Nasal cavity respiratory epithelium epithelial cell of viscerocranial mucosa (primary cell): ENCODE results near the gene ST6GALNAC4. TPM values are rescaled to one million over a fixed set of nuclear protein-coding genes. Genes with fewer than 3 reads are reported as not detected.

Source experiments
- total RNA-seq: library from RNA; depleted of rRNA; stranded (reverse); fragments of >200 nt; gene quantifications from 2 replicates; pipeline ENCODE4 v1.2.3, GENCODE V29; 2014

ST6GALNAC4 gene, protein sequence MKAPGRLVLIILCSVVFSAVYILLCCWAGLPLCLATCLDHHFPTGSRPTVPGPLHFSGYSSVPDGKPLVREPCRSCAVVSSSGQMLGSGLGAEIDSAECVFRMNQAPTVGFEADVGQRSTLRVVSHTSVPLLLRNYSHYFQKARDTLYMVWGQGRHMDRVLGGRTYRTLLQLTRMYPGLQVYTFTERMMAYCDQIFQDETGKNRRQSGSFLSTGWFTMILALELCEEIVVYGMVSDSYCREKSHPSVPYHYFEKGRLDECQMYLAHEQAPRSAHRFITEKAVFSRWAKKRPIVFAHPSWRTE
- 25.3 and 42.9 TPM in 2 replicates for total RNA-seq

DNA sequence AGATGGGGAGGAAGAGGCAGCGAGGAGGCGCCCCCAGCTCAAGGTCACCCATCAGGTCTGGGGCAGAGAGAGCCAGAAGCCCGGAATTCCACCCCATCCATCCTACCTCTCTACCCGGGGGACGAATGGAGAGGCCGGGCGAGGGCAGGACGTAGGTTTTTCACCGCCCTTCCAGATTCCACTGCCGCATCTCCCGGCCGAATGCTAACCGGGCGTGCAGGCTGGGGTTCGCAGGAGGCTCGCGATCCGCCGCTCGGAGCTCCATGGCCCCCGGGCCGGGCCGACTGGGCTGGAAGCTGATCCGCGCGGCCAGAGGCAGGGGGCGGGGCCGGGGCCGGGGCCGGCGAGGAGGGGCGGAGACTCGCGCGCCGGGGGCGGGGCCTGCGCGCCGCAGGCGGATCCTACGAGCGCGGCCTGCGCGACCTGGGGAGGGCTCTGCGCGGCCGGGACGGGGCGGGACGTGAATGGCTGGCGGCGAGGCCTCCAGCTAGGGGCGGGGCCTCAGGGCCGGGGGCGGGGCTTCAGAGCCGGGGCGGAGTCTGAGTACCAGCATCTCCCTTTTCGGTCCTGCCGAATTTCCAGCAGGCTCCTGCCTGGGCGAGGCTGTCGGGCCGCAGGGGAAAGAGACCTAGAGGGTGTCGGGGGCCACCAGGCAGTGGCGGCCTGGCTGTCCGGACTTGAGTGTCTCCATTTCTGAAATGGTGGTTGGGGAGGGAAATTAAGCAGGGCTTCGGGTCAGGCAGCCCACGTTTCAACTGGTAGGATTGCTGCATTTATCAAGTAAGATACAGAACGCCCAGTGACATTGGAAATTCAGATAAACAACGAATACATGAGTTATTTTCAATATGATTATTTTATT is at the start of gene ST6GALNAC4:
Gene ST6GALNAC4, minus strand, starts transcription at position 322 of the 862 bp plus-strand sequence. CDS start 622 bp downstream, outside the sequence.

DNA sequence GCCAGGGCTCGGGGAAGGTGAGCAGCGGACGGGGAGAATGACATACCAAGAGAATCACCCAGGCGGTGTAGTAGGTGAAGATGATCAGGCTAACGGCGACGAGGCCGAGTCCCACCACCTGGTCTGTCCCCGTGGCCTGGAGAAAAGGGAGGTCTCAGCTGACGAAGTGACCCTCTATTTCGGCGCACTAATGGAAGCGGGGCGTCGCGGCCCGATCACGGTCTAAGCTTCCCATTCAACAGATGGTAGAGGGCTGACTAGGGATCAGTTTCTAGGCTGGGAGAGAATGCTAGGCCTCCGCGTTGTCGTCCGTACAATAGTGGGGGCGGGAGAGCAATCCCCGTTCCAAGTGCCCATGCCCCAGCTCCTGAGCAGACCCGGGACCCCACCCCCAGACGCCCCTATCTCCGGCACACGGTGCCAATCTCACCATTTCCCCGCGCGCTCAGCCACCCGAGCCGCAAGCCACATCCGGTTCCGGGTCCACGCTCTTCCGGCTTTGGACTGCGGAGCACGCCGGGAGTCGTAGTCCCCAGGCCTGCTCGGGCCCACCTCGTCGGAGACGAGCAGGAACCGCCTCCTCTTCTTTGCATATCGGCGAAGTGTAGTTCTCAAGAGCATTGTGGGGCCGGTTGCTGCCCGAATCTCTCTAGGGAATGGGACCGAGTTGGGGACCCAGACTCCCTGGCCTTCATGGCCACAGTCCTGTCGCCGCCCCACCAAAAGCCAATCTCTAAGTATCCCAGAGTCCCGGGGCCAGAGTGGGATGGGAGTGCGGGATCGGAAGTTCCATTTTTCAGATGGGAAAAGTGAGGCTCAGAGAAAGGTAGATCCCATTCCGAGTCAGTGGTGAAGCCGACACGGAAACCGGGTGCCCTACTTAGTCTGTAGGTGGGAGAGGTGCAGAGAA is 20.8 kb upstream of the ST6GALNAC4 start, which contains the start of gene DPM2:
Gene DPM2, minus strand, starts transcription at position 467 of the 910 bp plus-strand sequence. Its CDS starts 34 bp downstream, at position 433.

DNA sequence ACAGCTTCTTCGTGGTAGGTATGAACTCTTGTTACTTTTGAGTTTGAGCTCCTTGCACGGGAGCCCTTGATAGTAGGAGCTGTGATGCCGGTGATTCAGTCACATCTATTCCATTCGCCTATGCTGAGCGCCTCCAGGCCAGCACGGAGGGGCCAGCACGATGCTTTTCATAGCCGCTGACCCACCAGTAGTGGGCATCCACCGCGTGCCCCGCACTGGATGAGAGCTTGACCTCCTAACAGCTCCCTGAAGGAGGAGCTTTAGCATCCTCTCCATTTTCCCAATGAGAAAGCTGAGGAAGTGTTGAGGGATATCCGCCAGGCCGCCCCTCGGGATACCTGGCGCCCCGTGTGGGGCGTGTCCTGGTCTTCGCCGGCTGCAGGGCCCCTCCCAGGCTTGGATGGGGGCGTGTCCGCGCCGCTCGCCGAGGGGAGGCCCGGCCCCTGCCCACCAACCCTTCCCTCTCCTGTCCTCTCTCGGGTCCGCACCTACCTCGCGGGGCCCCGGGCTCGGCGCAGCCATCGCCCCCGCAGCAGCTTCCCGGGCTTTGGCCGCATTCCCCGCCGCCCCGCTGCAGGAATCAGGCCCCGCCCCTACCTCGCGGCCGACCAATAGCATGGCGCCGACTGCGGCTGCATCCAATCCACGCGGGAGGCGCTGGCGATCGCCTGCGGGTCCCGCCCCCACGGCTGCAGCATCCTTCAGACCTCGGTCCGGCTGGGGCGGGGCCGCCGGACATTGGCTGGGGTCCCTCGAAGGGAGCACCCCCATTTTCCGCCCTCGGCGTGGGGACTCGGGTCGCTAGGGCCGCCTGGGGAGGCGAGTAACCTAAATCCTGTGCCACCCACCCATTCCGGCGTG is 13.6 kb upstream of the ST6GALNAC4 start, which contains the start of gene PIP5KL1:
Gene PIP5KL1, minus strand, starts transcription at position 547 of the 861 bp plus-strand sequence. Its CDS starts 25 bp downstream, at position 522.

DNA sequence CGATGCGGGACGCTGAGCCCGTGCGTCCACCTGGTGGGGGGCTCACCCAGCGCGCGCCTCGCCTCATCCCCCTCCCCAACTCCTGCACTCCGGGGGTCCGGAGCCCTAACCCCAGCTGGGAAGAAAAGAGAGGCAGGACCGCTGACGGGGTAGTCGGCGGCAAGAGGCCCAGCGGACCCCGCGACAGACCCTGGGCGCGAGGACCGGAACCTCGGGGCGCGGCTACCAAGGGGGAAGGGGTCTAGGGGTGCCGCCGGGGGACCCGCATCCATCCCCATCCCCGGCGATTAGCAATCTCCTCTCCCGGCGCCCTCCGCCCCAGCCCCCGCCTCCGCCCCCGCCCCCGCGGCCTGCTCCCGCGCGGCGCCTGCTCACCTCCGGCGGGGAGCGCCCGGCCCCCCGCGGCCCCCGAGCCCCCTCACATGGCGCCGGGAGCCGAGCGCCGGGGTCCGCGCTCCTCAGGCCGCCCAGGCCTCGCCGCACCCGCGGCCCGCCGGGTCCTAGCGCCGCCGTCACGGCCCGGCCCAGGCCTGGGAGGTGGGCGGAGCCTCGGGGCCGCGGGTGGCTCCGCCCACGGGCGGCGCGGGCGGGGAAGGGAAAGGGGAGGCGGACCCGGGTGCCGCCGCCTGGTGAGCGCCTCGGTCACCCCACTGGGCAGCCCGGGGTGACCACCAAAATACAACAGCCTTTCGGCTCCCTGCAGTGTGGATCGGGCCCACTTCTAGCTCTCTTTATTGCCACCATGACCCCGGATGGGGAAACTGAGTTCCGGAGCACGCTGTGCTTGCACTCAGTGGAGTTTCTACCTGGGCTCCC is 17.5 kb downstream of the ST6GALNAC4 start, which contains the start of gene ST6GALNAC6:
Gene ST6GALNAC6, minus strand, starts transcription at position 476 of the 816 bp plus-strand sequence. CDS start 1,622 bp downstream, outside the sequence.

DNA sequence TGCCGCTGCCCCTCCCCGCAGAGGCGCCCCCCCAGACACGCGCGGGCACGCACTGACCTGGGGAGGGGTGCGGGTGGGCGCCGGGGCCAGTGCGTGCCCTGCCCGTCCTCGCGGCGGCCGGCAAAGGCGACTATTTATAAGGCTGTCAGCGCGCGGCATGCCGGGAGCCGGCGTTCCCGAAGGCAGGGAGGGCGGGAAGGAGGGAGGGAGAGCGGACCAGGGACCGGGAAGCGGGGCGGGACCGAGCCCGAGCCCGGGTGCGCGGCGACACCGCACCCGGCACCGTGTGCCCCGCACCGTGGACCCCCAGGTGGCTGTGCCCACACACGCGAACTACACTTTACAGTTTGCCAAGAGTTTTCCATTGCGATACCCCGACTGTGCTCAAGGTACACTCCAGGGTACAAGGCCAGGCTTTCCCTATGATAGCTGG is 39.3 kb downstream of the ST6GALNAC4 start, which contains the start of gene AK1:
Gene AK1, minus strand, starts transcription at position 110 of the 433 bp plus-strand sequence. CDS start 3,058 bp downstream, outside the sequence.

Other genes starting within 250 kb of the ST6GALNAC4 start
- gene CFAP157, start 210.1 kb downstream of the ST6GALNAC4 start, total RNA-seq: 0.07 TPM in 1 of 2 replicates, not detected in the other
- 16.0 and 24.9 TPM in 2 replicates for gene PTRH1, start 201.4 kb downstream of the ST6GALNAC4 start, total RNA-seq
- not detected in 2 replicates for gene TTC16, start 201.0 kb downstream of the ST6GALNAC4 start, total RNA-seq
- gene TOR2A, start 181.7 kb downstream of the ST6GALNAC4 start, total RNA-seq: 2.7 and 7.3 TPM in 2 replicates
- under 0.01 and 0.07 TPM in 2 replicates for gene SH2D3C, start 138.4 kb downstream of the ST6GALNAC4 start, total RNA-seq
- gene CDK9, start 131.0 kb downstream of the ST6GALNAC4 start, total RNA-seq: 74.5 and 80.0 TPM in 2 replicates
- gene FPGS, start 114.2 kb downstream of the ST6GALNAC4 start, total RNA-seq: 42.7 and 60.6 TPM in 2 replicates
- gene ENG, start 62.4 kb downstream of the ST6GALNAC4 start, total RNA-seq: 0.34 and 2.3 TPM in 2 replicates
- gene AK1, start 39.4 kb downstream of the ST6GALNAC4 start, total RNA-seq: 20.5 and 33.5 TPM in 2 replicates
- 14.0 and 21.5 TPM in 2 replicates for gene ST6GALNAC6, start 17.4 kb downstream of the ST6GALNAC4 start, total RNA-seq
- gene PIP5KL1, start 13.7 kb upstream of the ST6GALNAC4 start, total RNA-seq: 4.1 and 4.3 TPM in 2 replicates
- gene DPM2, start 20.8 kb upstream of the ST6GALNAC4 start, total RNA-seq: 13.7 and 16.2 TPM in 2 replicates
- 9.9 and 93.0 TPM in 2 replicates for gene EEIG1, start 63.9 kb upstream of the ST6GALNAC4 start, total RNA-seq
- gene NAIF1, start 150.3 kb upstream of the ST6GALNAC4 start, total RNA-seq: 12.5 and 14.0 TPM in 2 replicates
- 29.4 and 34.2 TPM in 2 replicates for gene SLC25A25, start 151.2 kb upstream of the ST6GALNAC4 start, total RNA-seq
- gene PTGES2, start 210.7 kb upstream of the ST6GALNAC4 start, total RNA-seq: 88.5 and 116 TPM in 2 replicates
- gene LCN2, start 232.4 kb upstream of the ST6GALNAC4 start, total RNA-seq: 49.6 and 128 TPM in 2 replicates
- gene BBLN, start 243.2 kb upstream of the ST6GALNAC4 start, total RNA-seq: 21.9 and 31.3 TPM in 2 replicates